GM19328 (cell line): ENCODE data around the gene RALGAPA1.
"Not testable (repeated sequence)": the region's sequence is repeated elsewhere in the genome, so short reads cannot be mapped to it uniquely, and the experiment has no call there.

ENCODE experiments used
- ATAC-seq: cut with Tn5 transposase; IDR thresholded peaks from one replicate; pipeline ENCODE4 v1.9.1; 2021; ENCODE audit warnings: mild to moderate bottlenecking, moderate library complexity; ENCODE audit not compliant: unreplicated experiment

RALGAPA1 gene

GRCh38 chr14:35704793-35705493 lies 104.2 kb downstream of the RALGAPA1 start:
- ATAC-seq: no peak

GRCh38 chr14:35701531-35701930 lies 107.6 kb downstream of the RALGAPA1 start:
- no peak for ATAC-seq

- no peak for ATAC-seq
Measured at GRCh38 chr14:35699791-35700444, 109.2 kb downstream of the RALGAPA1 start.

- no peak for ATAC-seq
Measured at GRCh38 chr14:35696575-35696974, 112.5 kb downstream of the RALGAPA1 start.

GRCh38 chr14:35696119-35696518 lies 113.0 kb downstream of the RALGAPA1 start:
- ATAC-seq: no peak

- ATAC-seq: no peak
Measured at GRCh38 chr14:35695647-35696046, 113.4 kb downstream of the RALGAPA1 start.

GRCh38 chr14:35695072-35695471 lies 114.0 kb downstream of the RALGAPA1 start:
- ATAC-seq: no peak

- no peak for ATAC-seq
Measured at GRCh38 chr14:35689000-35689460, 120.1 kb downstream of the RALGAPA1 start.

GRCh38 chr14:35688126-35688826 lies 120.8 kb downstream of the RALGAPA1 start:
- no peak for ATAC-seq

GRCh38 chr14:35687335-35687939 lies 121.7 kb downstream of the RALGAPA1 start:
- no peak for ATAC-seq

GRCh38 chr14:35683688-35684087 lies 125.4 kb downstream of the RALGAPA1 start:
- ATAC-seq: not testable (repeated sequence)

- ATAC-seq: no peak
Measured at GRCh38 chr14:35682802-35683201, 126.3 kb downstream of the RALGAPA1 start.

GRCh38 chr14:35678403-35679028 lies 130.6 kb downstream of the RALGAPA1 start:
- no peak for ATAC-seq

GRCh38 chr14:35669782-35670181 lies 139.3 kb downstream of the RALGAPA1 start:
- no peak for ATAC-seq

- ATAC-seq: no peak
Measured at GRCh38 chr14:35666429-35667043, 142.6 kb downstream of the RALGAPA1 start.

- ATAC-seq: no peak
Measured at GRCh38 chr14:35661875-35662274, 147.2 kb downstream of the RALGAPA1 start.

- ATAC-seq: no peak
Measured at GRCh38 chr14:35653045-35653444, 156.1 kb downstream of the RALGAPA1 start.

- no peak for ATAC-seq
Measured at GRCh38 chr14:35643513-35643912, 165.6 kb downstream of the RALGAPA1 start.

- ATAC-seq: no peak
Measured at GRCh38 chr14:35637851-35638250, 171.2 kb downstream of the RALGAPA1 start.

- ATAC-seq: no peak
Measured at GRCh38 chr14:35637269-35637668, 171.8 kb downstream of the RALGAPA1 start.
